ENCODE measurements around the gene KCNQ2.

KCNQ2 gene

GRCh38 chr20:63356511-63356910 lies 115.9 kb downstream of the KCNQ2 start:
- H3K4me2 ChIP-seq (ENCODE audit: low read length): no peak overlapping the region
- H2AFZ ChIP-seq (ENCODE audit: low read depth, low read length): no peak overlapping the region
- H3K4me3 ChIP-seq (ENCODE audit: low read length): no peak overlapping the region
- H3K4me1 ChIP-seq (ENCODE audit: low read length): no peaks in the 10 kb centered on the region
- H3K9me3 ChIP-seq (ENCODE audit: insufficient read depth, low read length): no peaks in the 10 kb centered on the region
- H3K9ac ChIP-seq (ENCODE audit: low read length): no peak overlapping the region
- H3K27me3 ChIP-seq (ENCODE audit: low read depth, low read length): no peaks in the 10 kb centered on the region
- TF ChIP-seq EZH2phosphoT487 (IDR thresholded peaks at IDR 0.05; ENCODE audit: low read depth) (no peak), CTCF (IDR thresholded peaks at IDR 0.05; ENCODE audit: low read depth, low read length) (no peak)
- H3K79me2 ChIP-seq (ENCODE audit: low read length): no peaks in the 10 kb centered on the region
- H3K27ac ChIP-seq (ENCODE audit: low read length): no peak overlapping the region
- H3K36me3 ChIP-seq (replicated peaks; ENCODE audit: low read depth, low read length): no peaks in the 10 kb centered on the region
- H4K20me1 ChIP-seq (ENCODE audit: insufficient read depth, low read length): no peaks in the 10 kb centered on the region

DNA sequence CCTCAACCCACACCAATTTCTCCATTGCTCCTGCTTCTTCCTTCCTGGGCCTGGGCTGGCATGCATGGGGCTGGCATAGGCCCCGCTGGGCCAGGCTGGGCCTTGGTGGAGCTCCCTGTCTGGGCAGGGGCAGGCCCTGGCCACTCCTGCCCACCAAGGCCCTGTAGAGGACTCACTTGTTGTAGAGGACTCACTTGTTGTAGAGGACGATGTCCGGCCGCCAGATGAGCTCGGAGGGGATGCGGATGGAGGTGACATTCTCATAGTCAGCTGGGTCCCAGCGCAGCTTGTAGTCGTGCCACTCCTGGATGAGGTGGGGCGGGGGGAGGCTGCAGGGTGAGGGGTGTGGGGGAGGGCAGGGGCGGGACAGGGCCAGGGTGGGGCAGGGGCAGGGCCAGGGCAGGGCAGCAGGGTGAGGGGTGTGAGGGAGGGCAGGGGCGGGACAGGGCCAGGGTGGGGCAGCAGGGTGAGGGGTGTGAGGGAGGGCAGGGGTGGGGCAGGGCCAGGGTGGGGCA lies 116.6 kb downstream of the KCNQ2 start:
- Histone ChIP-seq H3K36me3 (replicated peaks; ENCODE audit: low read depth, low read length) (no peaks in the 10 kb centered on the region), H3K4me2 (ENCODE audit: low read length) (no peak overlapping the region), H3K27ac (ENCODE audit: low read length) (no peak overlapping the region), H2AFZ (ENCODE audit: low read depth, low read length) (no peak overlapping the region), H3K4me3 (ENCODE audit: low read length) (no peak overlapping the region), H3K4me1 (ENCODE audit: low read length) (no peaks in the 10 kb centered on the region), H3K79me2 (ENCODE audit: low read length) (no peaks in the 10 kb centered on the region), H3K9me3 (ENCODE audit: insufficient read depth, low read length) (no peaks in the 10 kb centered on the region), H4K20me1 (ENCODE audit: insufficient read depth, low read length) (no peaks in the 10 kb centered on the region), H3K27me3 (ENCODE audit: low read depth, low read length) (no peaks in the 10 kb centered on the region), H3K9ac (ENCODE audit: low read length) (no peak overlapping the region)
- TF ChIP-seq EZH2phosphoT487 (IDR thresholded peaks at IDR 0.05; ENCODE audit: low read depth) (no peak), CTCF (IDR thresholded peaks at IDR 0.05; ENCODE audit: low read depth, low read length) (no peak)

DNA sequence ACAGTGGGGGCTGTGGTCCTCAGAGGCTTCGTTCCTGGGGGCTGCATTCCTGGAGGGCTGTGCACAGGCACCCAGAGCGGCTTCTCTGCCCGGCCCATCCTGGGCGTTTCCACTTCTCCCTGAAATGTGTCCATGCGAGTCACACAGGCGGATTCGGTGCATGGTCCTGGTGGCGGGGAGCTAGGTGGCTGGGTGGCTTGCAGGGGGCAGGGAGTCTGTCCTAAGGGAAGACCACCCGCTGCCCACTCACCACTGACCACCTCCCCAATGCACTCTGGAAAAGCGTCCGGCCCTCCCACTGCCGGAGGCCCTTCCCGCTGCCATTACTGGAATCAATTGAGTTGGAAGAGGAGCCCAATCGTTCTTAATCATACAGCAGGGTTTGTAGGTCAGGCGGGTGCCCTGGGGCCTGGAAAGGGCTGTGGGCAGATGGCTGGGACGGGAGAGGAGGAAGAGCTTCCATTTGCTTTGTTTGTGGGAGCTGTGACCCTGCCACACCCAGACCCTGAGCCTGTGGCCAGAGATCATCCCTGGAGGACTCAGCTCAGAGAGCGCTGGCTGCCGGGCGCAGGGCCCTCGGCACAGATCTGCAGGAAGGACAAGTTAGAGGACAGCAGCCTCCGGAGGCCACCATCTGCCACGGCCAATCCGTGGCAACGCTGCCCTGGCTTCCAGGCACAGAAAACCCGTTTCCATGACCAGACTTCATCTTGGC lies 117.7 kb downstream of the KCNQ2 start:
- H2AFZ ChIP-seq (ENCODE audit: low read depth, low read length): no peak overlapping the region
- no peak overlapping the region for H3K4me2 ChIP-seq (ENCODE audit: low read length)
- no peak overlapping the region for H3K27ac ChIP-seq (ENCODE audit: low read length)
- H3K79me2 ChIP-seq (ENCODE audit: low read length): no peaks in the 10 kb centered on the region
- no peaks in the 10 kb centered on the region for H3K36me3 ChIP-seq (replicated peaks; ENCODE audit: low read depth, low read length)
- no peaks in the 10 kb centered on the region for H3K27me3 ChIP-seq (ENCODE audit: low read depth, low read length)
- TF ChIP-seq EZH2phosphoT487 (IDR thresholded peaks at IDR 0.05; ENCODE audit: low read depth) (no peak), CTCF (IDR thresholded peaks at IDR 0.05; ENCODE audit: low read depth, low read length) (no peak)
- H4K20me1 ChIP-seq (ENCODE audit: insufficient read depth, low read length): no peaks in the 10 kb centered on the region
- no peak overlapping the region for H3K9ac ChIP-seq (ENCODE audit: low read length)
- no peaks in the 10 kb centered on the region for H3K4me1 ChIP-seq (ENCODE audit: low read length)
- no peak overlapping the region for H3K4me3 ChIP-seq (ENCODE audit: low read length)
- H3K9me3 ChIP-seq (ENCODE audit: insufficient read depth, low read length): no peaks in the 10 kb centered on the region

DNA sequence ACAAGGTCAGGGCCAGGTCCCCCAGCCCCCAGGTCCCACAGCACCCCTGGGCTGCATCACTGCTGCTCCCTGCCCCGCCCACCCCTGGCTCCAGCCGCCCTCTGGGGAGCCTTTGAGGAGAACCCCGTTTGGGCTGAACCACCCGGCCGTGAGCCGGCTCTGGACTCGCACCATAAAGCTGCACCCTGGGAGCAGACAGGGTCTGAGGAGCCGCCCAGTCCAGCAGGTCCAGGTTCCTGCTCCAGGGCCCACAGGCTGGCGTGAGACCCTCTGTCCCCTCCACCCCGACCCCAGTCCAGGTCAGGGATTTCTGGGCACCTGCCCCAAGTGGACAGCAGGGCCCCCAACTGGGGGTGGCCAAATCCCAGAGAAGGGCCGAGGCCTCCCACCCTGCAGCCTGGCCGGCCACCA lies 119.6 kb downstream of the KCNQ2 start:
- Histone ChIP-seq H2AFZ (ENCODE audit: low read depth, low read length) (no peak overlapping the region), H3K79me2 (ENCODE audit: low read length) (no peaks in the 10 kb centered on the region), H4K20me1 (ENCODE audit: insufficient read depth, low read length) (no peaks in the 10 kb centered on the region), H3K9me3 (ENCODE audit: insufficient read depth, low read length) (no peaks in the 10 kb centered on the region), H3K36me3 (replicated peaks; ENCODE audit: low read depth, low read length) (no peaks in the 10 kb centered on the region), H3K4me1 (ENCODE audit: low read length) (no peaks in the 10 kb centered on the region), H3K27ac (ENCODE audit: low read length) (no peak overlapping the region), H3K27me3 (ENCODE audit: low read depth, low read length) (no peaks in the 10 kb centered on the region), H3K4me2 (ENCODE audit: low read length) (no peak overlapping the region), H3K9ac (ENCODE audit: low read length) (no peak overlapping the region), H3K4me3 (ENCODE audit: low read length) (no peak overlapping the region)
- TF ChIP-seq CTCF (IDR thresholded peaks at IDR 0.05; ENCODE audit: low read depth, low read length): no peak
- no peak for TF ChIP-seq EZH2phosphoT487 (IDR thresholded peaks at IDR 0.05; ENCODE audit: low read depth)

All from OCI-LY3 (cell line).